Measurements from ENCODE around the gene ZNF136.

Gene ZNF136

DNA sequence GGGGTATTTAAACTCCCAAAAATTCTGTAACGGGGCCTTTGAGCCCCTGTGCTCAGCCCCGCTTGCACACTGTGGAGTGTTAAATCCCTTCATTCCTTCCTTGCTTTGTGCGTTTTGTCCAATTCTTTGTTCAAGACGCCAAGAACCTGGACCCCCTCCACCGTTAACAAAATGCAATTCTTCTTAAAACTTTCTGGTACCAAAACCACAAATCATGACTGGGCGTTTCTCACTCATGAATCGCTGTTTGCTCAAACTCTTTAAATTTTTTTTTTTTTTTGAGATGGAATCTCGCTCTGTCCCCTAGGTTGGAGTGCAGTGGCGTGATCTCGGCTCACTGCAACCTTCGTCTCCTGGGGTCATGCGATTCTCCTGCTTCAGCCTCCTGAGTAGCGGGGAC lies 23.6 kb upstream of the ZNF136 start:
- TF ChIP-seq, protein P1, sequence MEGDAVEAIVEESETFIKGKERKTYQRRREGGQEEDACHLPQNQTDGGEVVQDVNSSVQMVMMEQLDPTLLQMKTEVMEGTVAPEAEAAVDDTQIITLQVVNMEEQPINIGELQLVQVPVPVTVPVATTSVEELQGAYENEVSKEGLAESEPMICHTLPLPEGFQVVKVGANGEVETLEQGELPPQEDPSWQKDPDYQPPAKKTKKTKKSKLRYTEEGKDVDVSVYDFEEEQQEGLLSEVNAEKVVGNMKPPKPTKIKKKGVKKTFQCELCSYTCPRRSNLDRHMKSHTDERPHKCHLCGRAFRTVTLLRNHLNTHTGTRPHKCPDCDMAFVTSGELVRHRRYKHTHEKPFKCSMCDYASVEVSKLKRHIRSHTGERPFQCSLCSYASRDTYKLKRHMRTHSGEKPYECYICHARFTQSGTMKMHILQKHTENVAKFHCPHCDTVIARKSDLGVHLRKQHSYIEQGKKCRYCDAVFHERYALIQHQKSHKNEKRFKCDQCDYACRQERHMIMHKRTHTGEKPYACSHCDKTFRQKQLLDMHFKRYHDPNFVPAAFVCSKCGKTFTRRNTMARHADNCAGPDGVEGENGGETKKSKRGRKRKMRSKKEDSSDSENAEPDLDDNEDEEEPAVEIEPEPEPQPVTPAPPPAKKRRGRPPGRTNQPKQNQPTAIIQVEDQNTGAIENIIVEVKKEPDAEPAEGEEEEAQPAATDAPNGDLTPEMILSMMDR (IDR thresholded peaks at IDR 0.05; ENCODE audit: insufficient read depth, low read depth, low read length, missing control alignments) = no peak
- DNase-seq (ENCODE audit: low read depth) = no peak
- H3K4me3 ChIP-seq (ENCODE audit: low read depth, low read length) = peak overlapping the region; percentile 90

DNA sequence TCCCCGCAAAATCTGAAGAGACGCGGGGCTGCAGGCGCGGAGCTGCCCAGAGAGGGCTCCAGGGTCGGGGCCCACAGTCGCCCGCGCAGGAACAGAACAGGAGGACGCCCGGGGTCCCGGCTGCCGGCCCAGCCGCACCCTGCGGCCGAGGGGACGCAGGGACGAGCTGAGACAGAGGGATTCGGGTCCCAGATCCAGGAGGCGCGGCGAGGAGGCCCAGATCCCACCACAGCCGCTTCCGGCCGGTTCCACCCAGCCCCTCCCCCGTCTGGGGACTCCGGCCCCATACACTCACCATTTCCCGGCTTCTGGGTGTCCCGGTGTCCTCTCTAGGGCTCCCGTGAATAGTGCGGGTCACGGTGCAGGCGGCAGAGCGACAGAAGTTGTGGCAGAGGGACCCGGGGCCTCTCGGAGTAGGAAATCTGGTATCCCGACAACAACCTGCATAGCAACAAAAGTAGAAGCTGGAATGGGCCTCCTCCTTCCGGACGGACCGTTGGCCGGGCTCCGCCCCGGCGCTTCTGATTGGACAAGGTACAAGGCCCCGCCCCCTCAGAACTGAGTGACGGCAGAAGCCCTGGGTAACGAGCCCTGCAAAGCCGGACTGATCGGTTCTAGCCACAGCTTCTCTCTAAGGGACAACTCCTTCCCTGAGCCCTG lies 22.9 kb upstream of the ZNF136 start, which contains the start of gene ZNF20:
Gene ZNF20, minus strand, starts transcription at position 466 of the 660 bp plus-strand sequence. Its CDS starts 168 bp downstream, at position 298.
- H3K4me3 ChIP-seq (ENCODE audit: low read depth, low read length) = peak within 1 kb of the TSS; percentile 90
- TF ChIP-seq, protein P1 (IDR thresholded peaks at IDR 0.05; ENCODE audit: insufficient read depth, low read depth, low read length, missing control alignments) = no peak
- DNase-seq (ENCODE audit: low read depth) = peak; percentile 96

DNA sequence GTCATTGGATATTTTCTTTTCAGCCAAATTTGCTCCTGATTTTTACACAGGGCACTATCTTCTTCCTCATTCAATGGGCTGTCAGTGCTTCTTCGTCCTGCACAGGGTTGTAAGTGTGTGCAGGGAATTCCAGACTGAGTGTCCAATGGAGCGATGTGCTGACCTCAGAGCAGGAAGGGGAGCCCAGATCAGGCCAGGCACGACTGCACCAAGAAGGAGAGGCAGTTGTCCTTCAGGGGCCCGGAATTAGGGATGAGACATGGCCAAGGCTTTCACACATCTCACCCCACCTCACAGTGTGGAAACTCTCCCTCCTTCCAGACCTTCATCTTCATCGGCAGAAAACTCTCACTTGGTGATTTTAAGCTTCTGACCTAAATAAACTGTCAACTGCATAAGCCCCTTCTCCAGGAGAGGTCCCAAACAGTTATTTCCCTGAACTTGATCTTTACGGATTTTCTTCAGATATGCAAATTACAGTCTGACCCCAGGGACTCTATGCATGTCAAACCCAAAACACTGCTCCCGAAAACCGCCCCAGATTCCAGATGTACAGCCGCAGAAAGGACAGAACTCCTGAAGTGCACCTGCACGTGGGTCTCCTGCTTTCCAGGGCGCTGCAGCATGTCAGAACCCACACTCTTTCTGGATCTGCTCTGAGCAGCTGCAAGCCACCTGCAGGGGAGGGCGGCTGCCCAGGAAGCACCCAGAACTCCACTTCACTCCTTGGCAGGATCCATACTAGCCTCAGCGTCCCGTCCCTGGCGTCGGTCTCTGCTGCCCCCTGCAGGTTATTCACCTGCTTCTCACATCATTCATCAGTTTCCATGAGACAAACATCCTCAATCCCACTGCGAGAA lies 22.1 kb upstream of the ZNF136 start:
- peak overlapping the region; percentile 90 for H3K4me3 ChIP-seq (ENCODE audit: low read depth, low read length)
- DNase-seq (ENCODE audit: low read depth) = peak; percentile 91
- TF ChIP-seq, protein P1 (IDR thresholded peaks at IDR 0.05; ENCODE audit: insufficient read depth, low read depth, low read length, missing control alignments) = peak; percentile 91

DNA sequence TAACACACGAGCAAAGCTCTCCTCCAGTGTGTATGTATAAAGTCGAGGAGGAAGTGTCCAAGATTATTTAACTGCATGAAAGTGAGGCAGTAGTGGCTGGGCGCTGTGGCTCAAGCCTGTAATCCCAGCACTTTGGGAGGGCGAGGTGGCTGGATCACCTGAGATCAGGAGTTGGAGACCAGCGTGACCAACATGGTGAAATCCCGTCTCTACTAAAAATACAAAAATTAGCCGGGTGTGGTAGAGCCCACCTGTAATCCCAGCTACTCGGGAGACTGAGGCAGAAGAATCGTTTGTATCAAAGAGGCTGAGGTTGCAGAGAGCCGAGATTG lies 21.5 kb upstream of the ZNF136 start:
- DNase-seq (ENCODE audit: low read depth) = no peak
- H3K4me3 ChIP-seq (ENCODE audit: low read depth, low read length) = no peak overlapping the region
- TF ChIP-seq, protein P1 (IDR thresholded peaks at IDR 0.05; ENCODE audit: insufficient read depth, low read depth, low read length, missing control alignments) = no peak

DNA sequence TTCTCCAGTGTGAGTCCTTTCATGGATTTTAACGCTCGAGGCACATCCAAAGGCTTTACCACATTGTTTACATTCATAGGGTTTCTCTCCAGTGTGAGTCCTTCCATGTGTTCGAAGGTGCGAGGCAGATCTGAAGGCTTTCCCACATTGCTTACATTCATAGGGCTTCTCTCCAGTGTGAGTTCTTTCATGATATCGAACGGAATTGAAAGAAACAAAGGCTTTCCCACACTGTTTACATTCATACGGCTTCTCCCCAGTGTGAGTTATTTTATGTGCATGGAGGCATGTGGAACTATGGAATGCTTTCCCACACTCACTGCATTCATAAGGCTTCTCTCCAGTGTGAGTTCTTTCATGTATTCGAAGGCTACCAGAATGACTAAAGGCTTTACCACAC lies 17.5 kb upstream of the ZNF136 start:
- TF ChIP-seq, protein P1 (IDR thresholded peaks at IDR 0.05; ENCODE audit: insufficient read depth, low read depth, low read length, missing control alignments) = no peak
- no peak for DNase-seq (ENCODE audit: low read depth)

DNA sequence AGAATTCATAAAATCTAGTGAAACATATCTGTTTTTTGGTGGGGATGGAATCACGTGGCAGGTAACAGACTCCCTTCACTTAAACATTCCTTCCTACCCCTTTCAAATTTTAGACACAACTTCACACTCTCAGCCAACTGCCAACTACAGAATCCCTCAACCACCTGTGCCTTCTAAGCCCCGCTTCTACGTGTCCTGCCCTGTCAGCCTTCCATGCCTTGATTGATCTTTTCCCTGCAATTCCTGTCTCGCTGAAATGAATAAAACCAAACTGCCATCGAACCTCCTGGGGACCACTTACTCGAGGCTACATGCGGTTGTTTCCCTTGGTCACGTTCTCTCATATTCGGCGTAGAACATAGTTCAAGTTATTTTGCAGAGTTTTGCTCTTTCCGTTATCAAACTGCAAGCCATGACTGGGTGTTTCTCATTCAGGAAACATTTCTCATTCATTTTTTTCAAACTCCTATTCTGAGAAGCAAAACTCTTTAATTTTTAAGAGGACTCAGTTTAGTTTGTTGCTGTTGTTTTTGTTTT lies 7.5 kb upstream of the ZNF136 start:
- TF ChIP-seq, protein P1 (IDR thresholded peaks at IDR 0.05; ENCODE audit: insufficient read depth, low read depth, low read length, missing control alignments) = no peak
- peak overlapping the region; percentile 95 for H3K4me3 ChIP-seq (ENCODE audit: low read depth, low read length)
- DNase-seq (ENCODE audit: low read depth) = no peak

More for the DNA sequence above, 17.5 kb upstream of the ZNF136 start:
- no peak overlapping the region for H3K4me3 ChIP-seq (ENCODE audit: low read depth, low read length)

All from GM12865 (cell line).